Neural cell (in vitro differentiated cells): ENCODE data around the gene PAK4.

Source experiments
- EP300 ChIP-seq: fragments of 450-650 bp; conservative IDR thresholded peaks from 2 replicates; pipeline ENCODE4 v1.6.1; 2014; ENCODE audit warnings: antibody characterized with exemption, mild to moderate bottlenecking, moderate library complexity; ENCODE audit not compliant: poor library complexity, severe bottlenecking
- POLR2AphosphoS5 ChIP-seq: IDR thresholded peaks from 2 replicates; pipeline ENCODE4 v1.6.1; 2012
- TF ChIP-seq, protein P1 (sequence below): fragments of 450-650 bp; IDR thresholded peaks from 2 replicates; pipeline ENCODE4 v1.5.1; 2014; ENCODE audit warnings: antibody characterized with exemption, mild to moderate bottlenecking, moderate library complexity; ENCODE audit not compliant: poor library complexity, severe bottlenecking
- TF ChIP-seq, protein P2 (sequence below): IDR thresholded peaks from 2 replicates; pipeline ENCODE4 v1.6.1; 2012; ENCODE audit warnings: borderline replicate concordance

DNA sequence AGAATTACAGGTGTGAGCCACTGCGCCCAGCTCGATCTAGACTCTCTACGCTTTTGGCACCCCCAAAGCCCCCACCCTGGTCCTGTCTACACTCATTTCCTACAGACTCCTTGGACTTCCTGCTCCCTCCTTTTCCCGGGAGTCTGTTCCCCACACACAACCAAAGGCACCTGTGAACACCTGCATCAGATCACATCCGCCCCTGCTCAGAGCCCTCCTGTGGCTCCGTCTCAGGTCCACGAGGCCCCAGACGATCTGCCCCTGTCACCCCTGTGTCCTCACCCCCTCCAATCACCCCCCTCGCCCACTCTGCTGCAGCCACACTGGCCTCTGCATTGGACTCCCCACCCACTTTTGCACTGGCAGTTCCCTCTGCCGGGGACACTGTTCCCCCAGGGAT lies 12.4 kb upstream of the PAK4 start:
- no peak for TF ChIP-seq POLR2AphosphoS5
- TF ChIP-seq, protein P1, sequence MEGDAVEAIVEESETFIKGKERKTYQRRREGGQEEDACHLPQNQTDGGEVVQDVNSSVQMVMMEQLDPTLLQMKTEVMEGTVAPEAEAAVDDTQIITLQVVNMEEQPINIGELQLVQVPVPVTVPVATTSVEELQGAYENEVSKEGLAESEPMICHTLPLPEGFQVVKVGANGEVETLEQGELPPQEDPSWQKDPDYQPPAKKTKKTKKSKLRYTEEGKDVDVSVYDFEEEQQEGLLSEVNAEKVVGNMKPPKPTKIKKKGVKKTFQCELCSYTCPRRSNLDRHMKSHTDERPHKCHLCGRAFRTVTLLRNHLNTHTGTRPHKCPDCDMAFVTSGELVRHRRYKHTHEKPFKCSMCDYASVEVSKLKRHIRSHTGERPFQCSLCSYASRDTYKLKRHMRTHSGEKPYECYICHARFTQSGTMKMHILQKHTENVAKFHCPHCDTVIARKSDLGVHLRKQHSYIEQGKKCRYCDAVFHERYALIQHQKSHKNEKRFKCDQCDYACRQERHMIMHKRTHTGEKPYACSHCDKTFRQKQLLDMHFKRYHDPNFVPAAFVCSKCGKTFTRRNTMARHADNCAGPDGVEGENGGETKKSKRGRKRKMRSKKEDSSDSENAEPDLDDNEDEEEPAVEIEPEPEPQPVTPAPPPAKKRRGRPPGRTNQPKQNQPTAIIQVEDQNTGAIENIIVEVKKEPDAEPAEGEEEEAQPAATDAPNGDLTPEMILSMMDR: no peak
- no peak for TF ChIP-seq EP300
- TF ChIP-seq, protein P2, sequence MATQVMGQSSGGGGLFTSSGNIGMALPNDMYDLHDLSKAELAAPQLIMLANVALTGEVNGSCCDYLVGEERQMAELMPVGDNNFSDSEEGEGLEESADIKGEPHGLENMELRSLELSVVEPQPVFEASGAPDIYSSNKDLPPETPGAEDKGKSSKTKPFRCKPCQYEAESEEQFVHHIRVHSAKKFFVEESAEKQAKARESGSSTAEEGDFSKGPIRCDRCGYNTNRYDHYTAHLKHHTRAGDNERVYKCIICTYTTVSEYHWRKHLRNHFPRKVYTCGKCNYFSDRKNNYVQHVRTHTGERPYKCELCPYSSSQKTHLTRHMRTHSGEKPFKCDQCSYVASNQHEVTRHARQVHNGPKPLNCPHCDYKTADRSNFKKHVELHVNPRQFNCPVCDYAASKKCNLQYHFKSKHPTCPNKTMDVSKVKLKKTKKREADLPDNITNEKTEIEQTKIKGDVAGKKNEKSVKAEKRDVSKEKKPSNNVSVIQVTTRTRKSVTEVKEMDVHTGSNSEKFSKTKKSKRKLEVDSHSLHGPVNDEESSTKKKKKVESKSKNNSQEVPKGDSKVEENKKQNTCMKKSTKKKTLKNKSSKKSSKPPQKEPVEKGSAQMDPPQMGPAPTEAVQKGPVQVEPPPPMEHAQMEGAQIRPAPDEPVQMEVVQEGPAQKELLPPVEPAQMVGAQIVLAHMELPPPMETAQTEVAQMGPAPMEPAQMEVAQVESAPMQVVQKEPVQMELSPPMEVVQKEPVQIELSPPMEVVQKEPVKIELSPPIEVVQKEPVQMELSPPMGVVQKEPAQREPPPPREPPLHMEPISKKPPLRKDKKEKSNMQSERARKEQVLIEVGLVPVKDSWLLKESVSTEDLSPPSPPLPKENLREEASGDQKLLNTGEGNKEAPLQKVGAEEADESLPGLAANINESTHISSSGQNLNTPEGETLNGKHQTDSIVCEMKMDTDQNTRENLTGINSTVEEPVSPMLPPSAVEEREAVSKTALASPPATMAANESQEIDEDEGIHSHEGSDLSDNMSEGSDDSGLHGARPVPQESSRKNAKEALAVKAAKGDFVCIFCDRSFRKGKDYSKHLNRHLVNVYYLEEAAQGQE: no peak
